VCaP (cell line): ENCODE data around the gene PDLIM4.
A peak's percentile ranks its signal among the peaks of the same experiment; 100 is the strongest.

Experiments used
- H3K27ac ChIP-seq: fragments of 450-650 bp; 2 replicates; pipeline ENCODE4 v1.5.1; 2017
- TF ChIP-seq, protein P1 (sequence below): fragments of 450-650 bp; conservative IDR thresholded peaks from 2 replicates; pipeline ENCODE4 v1.5.1; 2017; ENCODE audit warnings: mild to moderate bottlenecking, moderate library complexity

The PDLIM4 gene

GRCh38 chr5:132277971-132278853, 20.7 kb downstream of the PDLIM4 start:
- TF ChIP-seq, protein P1, sequence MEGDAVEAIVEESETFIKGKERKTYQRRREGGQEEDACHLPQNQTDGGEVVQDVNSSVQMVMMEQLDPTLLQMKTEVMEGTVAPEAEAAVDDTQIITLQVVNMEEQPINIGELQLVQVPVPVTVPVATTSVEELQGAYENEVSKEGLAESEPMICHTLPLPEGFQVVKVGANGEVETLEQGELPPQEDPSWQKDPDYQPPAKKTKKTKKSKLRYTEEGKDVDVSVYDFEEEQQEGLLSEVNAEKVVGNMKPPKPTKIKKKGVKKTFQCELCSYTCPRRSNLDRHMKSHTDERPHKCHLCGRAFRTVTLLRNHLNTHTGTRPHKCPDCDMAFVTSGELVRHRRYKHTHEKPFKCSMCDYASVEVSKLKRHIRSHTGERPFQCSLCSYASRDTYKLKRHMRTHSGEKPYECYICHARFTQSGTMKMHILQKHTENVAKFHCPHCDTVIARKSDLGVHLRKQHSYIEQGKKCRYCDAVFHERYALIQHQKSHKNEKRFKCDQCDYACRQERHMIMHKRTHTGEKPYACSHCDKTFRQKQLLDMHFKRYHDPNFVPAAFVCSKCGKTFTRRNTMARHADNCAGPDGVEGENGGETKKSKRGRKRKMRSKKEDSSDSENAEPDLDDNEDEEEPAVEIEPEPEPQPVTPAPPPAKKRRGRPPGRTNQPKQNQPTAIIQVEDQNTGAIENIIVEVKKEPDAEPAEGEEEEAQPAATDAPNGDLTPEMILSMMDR: no peak
- no peak overlapping the region for H3K27ac ChIP-seq

DNA sequence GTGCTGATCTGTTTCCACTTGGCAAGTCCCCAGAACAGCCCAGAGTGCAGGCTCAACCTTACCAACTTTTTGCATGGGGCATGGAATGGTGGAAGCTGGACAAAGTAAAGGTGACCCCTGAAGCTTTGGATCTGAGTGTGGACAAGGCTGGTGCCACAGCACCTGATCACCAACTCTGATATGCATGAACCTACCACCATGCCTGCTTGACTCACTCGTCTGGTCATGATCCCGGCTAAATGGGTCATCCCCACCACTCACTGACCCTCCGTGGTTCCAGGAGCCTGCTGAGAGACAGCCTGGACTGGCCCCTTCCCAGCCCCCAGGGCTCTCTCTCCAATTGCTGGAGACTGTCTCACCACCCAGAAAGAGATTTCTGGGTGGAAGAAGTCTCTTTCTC, 22.3 kb downstream of the PDLIM4 start:
- H3K27ac ChIP-seq: no peak overlapping the region

DNA sequence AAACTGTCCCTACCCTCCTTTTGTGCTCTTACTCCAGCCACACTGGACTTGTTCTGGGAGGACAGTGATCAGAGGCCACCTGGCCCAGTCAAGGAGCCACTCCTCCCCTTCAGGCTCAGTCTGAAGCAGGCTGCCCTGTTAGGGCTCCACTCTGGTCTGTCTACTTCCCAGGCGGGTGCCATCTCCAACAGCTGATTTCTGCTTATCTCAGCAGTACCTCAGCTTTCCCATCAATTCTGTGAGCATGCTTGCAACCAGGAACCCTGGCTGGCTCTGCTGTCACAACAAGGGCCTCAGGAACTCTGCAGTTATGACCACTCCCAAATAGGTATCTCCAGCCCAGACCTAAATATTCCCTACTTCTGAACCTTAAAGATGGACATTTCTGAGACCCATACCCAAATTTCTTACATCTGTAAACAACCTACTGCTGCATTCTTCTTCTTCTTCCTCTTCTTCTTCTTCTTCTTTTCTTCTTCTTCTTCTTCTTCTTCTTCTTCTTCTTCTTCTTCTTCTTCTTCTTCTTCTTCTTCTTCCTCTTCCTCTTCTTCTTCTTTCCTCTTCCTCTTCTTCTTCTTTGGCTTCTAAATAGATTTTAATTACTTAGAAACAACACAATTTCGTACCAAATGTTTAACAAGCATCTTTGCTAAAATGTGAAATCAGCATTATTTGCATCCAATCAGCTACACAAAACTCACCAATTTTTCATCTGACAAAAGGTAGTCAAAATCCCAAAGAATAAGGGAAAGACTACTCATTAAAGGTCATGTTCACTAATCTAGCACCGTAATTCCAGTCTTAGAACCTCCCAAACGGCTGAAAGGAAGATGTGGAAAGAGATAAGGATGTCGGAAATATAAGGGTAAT, 23.1 kb downstream of the PDLIM4 start:
- no peak overlapping the region for H3K27ac ChIP-seq
- TF ChIP-seq, protein P1: no peak

More for the DNA sequence above, 22.3 kb downstream of the PDLIM4 start:
- TF ChIP-seq, protein P1: no peak

GRCh38 chr5:132281856-132282614, 24.5 kb downstream of the PDLIM4 start:
- no peak overlapping the region for H3K27ac ChIP-seq
- TF ChIP-seq, protein P1: no peak

DNA sequence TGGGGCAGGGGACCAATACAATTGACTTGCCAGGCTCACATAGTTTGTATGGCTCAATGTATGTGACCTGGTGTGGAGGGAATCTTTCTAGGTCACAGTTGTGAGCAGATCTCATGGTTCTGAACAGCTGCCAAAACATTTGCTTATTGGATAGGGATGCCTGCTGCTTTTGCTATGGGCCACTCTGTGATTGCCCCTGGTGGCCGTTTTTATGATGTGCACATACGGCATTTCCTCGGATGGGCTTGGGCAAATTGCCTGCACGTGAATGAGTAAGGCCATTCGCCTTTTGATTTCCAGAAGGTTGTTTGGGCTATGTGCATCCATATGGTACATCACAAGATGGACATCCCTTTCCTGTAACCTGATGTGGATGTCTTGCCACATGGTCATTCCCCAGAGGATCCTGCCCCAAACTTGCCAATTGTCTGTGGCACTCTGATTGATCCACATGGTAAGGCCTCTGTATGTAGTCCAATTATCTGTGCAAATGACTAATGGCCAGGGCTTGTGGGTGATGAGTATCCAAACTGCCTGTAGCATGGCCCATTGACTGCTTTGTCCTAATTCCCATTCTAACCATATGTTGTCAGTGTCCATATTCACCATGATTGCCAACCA, 26.0 kb downstream of the PDLIM4 start:
- TF ChIP-seq, protein P1: peak; percentile 52
- no peak overlapping the region for H3K27ac ChIP-seq

DNA sequence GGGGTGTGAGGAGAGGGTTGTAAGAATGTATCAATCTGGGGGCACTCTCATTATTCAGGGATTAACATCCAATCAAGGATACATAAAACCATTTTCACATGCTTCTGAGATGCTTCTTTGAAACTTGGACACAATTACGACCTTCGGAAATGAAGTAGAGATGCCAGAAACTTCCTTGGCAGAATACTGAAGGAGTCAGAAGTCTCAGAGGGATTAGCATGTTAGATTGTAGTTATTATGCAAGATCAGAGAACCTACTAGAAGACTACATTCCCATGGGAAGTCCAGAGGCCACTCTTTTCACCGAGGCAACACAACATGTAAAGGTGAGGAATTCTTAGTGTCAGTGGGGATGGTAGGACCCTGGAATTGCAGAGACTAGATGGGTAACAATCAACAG, 31.6 kb downstream of the PDLIM4 start:
- no peak overlapping the region for H3K27ac ChIP-seq
- TF ChIP-seq, protein P1: no peak
